HL-60 (cell line): ENCODE data around the gene CELF5.
"Not testable (repeated sequence)": the region's sequence is repeated elsewhere in the genome, so short reads cannot be mapped to it uniquely, and the experiment has no call there.

Experiments used
- DNase-seq, 2 experiments: peaks; one replicate each; pipeline ENCODE4 v3.0.0-alpha.2; 2010 to 2020; ENCODE audit warnings: low read depth in 1 of 2, low spot score in 1 of 2
- H3K27ac ChIP-seq: fragments of 250-450 bp; sonication (Bioruptor Pico); replicated peaks from 2 replicates; pipeline ENCODE4 v1.5.1; 2020; ENCODE audit warnings: mild to moderate bottlenecking, moderate library complexity
- H3K27me3 ChIP-seq: fragments of 250-450 bp; sonication (Bioruptor Pico); 2 replicates; pipeline ENCODE4 v1.5.1; 2021; ENCODE audit warnings: mild to moderate bottlenecking, moderate library complexity; ENCODE audit not compliant: insufficient read depth, poor library complexity, severe bottlenecking
- H3K4me3 ChIP-seq: replicated peaks from 2 replicates; pipeline ENCODE4 v1.5.1; 2011; ENCODE audit warnings: mild to moderate bottlenecking, control low read depth, low read length; ENCODE audit not compliant: insufficient read depth
- GABPA ChIP-seq: IDR thresholded peaks from 2 replicates; pipeline ENCODE4 v1.6.1; 2012; ENCODE audit warnings: low read depth
- POLR2AphosphoS5 ChIP-seq: IDR thresholded peaks from 2 replicates; pipeline ENCODE4 v1.6.1; 2012; ENCODE audit warnings: low read depth
- SPI1 ChIP-seq: IDR thresholded peaks from 2 replicates; pipeline ENCODE4 v1.6.1; 2012; ENCODE audit warnings: low read depth, mild to moderate bottlenecking, borderline replicate concordance
- TF ChIP-seq, protein P1 (sequence below): IDR thresholded peaks from 2 replicates; pipeline ENCODE4 v1.6.1; 2012; ENCODE audit warnings: low read depth; ENCODE audit not compliant: insufficient replicate concordance
- TF ChIP-seq, protein P2 (sequence below): IDR thresholded peaks from one replicate; pipeline ENCODE4 v1.5.1; 2011; ENCODE audit warnings: low read length, control low read depth, inconsistent platforms; ENCODE audit not compliant: insufficient read depth

Gene CELF5

DNA sequence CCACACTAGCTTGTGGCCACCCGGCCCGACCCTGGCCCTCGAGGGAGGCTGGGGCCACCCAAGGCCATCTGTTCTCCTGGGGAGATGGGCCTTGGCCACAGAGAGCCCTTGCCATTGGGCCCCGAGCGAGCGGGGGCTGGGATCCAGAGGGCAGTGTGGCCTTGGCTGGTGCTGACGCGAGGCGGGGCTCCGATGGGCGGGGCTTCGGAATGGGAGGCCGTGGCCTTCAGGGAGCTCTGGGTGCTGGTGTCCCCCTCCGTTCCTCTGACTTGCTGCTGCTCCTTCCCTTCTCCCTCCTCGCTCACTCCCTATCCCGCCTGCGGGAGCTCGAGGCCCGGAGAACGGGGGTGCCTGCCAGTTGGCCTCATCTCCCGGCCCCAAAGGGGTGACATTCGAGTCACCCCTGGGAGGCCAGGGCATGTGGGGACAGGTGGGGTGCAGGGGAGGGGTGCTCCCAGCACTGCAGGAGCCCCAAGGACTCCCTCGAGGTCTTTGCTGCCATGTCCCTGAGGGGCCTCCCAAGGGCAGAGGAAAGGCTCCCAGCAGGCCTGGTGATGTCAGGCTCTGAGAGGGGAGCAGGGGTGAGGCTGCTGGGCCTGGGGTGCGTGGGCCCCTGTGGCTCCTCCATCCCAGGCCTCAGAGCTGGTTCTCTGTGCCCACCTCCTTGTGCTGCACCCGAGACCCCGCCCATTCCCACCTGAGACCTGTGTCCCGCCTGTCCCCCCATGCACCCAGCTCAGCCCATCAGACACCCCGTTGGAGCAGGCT lies 34.6 kb upstream of the CELF5 start:
- TF ChIP-seq POLR2AphosphoS5 (no peak), SPI1 (no peak), GABPA (no peak)
- TF ChIP-seq, protein P1, sequence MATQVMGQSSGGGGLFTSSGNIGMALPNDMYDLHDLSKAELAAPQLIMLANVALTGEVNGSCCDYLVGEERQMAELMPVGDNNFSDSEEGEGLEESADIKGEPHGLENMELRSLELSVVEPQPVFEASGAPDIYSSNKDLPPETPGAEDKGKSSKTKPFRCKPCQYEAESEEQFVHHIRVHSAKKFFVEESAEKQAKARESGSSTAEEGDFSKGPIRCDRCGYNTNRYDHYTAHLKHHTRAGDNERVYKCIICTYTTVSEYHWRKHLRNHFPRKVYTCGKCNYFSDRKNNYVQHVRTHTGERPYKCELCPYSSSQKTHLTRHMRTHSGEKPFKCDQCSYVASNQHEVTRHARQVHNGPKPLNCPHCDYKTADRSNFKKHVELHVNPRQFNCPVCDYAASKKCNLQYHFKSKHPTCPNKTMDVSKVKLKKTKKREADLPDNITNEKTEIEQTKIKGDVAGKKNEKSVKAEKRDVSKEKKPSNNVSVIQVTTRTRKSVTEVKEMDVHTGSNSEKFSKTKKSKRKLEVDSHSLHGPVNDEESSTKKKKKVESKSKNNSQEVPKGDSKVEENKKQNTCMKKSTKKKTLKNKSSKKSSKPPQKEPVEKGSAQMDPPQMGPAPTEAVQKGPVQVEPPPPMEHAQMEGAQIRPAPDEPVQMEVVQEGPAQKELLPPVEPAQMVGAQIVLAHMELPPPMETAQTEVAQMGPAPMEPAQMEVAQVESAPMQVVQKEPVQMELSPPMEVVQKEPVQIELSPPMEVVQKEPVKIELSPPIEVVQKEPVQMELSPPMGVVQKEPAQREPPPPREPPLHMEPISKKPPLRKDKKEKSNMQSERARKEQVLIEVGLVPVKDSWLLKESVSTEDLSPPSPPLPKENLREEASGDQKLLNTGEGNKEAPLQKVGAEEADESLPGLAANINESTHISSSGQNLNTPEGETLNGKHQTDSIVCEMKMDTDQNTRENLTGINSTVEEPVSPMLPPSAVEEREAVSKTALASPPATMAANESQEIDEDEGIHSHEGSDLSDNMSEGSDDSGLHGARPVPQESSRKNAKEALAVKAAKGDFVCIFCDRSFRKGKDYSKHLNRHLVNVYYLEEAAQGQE, result no peak
- TF ChIP-seq, protein P2, sequence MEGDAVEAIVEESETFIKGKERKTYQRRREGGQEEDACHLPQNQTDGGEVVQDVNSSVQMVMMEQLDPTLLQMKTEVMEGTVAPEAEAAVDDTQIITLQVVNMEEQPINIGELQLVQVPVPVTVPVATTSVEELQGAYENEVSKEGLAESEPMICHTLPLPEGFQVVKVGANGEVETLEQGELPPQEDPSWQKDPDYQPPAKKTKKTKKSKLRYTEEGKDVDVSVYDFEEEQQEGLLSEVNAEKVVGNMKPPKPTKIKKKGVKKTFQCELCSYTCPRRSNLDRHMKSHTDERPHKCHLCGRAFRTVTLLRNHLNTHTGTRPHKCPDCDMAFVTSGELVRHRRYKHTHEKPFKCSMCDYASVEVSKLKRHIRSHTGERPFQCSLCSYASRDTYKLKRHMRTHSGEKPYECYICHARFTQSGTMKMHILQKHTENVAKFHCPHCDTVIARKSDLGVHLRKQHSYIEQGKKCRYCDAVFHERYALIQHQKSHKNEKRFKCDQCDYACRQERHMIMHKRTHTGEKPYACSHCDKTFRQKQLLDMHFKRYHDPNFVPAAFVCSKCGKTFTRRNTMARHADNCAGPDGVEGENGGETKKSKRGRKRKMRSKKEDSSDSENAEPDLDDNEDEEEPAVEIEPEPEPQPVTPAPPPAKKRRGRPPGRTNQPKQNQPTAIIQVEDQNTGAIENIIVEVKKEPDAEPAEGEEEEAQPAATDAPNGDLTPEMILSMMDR, result no peak
- no peak overlapping the region for H3K4me3 ChIP-seq
- DNase-seq, result peak in 1 of 2 experiments; percentile 42
- peak overlapping the region; percentile 90 for H3K27ac ChIP-seq
- no peaks in the 10 kb centered on the region for H3K27me3 ChIP-seq

DNA sequence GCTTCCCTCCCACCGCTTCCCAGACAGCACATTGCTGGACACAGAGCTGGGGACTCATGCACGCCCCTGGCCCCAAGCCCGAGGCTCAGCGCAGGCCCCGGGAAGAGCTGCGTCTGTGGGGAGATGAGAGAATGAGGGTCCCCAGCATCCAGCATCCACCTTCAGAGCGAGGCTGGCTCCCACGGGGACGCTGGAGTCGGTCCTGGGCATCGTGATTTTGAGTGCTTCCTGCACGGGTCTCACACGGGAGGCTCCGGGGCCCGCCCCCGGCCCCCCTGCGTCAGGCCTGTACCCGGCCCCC lies 34.0 kb upstream of the CELF5 start:
- Histone ChIP-seq H3K4me3 (no peak overlapping the region), H3K27me3 (no peaks in the 10 kb centered on the region), H3K27ac (peak overlapping the region; percentile 90)
- no peak for DNase-seq
- TF ChIP-seq POLR2AphosphoS5, result no peak
- TF ChIP-seq, protein P2, result no peak
- no peak for TF ChIP-seq GABPA
- TF ChIP-seq, protein P1, result no peak
- TF ChIP-seq SPI1, result no peak

DNA sequence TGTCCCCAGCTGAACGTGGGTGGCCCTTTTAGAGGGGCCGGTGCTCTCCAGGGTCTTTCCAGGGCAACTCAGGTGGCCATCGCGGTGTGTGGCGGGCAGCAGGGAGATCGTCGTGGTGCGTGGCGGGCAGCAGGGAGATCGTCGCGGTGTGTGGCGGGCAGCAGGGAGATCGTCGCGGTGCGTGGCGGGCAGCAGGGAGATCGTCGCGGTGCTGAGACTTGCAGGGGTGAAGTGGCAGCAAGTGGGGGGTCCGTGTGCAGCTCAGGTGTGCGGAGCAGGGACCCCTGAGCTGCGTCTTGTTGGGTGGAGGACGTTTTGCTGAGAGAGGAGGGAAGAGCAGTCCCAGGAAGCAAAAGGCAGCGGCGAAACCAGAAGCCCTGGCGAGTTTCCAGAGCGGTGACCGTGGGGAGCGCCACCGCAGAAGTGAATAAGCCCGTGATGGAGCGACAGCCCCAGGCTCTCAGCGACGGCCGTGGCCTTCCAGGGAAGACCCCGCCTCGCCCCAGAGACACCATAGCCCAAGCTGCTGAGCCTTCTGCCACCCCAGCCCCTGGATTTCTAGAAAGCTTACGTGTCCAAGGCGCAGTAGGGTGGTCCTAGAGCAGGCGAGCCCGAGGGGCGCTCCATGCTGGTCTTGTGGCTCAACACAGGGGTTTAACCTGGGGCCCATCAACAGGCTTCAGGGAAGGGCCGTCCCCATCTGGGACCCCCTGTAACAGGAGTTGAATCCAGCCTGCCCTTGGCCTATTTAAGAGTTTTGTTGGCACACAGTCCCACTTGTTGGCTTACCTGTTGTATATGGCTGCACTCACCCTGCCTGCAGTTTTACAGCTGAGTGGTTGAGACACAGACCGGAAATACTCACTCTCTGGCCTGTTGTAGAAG lies 33.3 kb upstream of the CELF5 start:
- Histone ChIP-seq H3K27me3 (no peaks in the 10 kb centered on the region), H3K27ac (peak overlapping the region; percentile 12; the same call in 1 of the 2 replicates), H3K4me3 (no peak overlapping the region)
- no peak for DNase-seq
- TF ChIP-seq, protein P2, result no peak
- TF ChIP-seq POLR2AphosphoS5 (no peak), GABPA (no peak), SPI1 (no peak)
- TF ChIP-seq, protein P1, result no peak

DNA sequence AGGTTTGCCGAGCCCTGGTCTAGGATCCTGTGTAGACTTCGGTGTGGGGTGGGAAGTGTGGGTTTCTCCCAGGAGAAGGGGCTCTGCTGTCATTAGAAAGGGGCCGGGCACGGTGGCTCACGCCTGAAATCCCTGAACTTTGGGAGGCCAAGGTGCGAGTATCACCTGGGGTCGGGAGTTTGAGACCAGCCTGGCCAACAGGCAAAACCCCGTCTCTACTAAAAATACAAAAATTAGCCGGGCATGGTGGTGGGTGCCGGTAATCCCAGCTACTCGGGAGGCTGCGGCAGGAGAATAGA lies 32.7 kb upstream of the CELF5 start:
- not testable (repeated sequence) for H3K27me3 ChIP-seq, DNase-seq, H3K4me3 ChIP-seq
- H3K27ac ChIP-seq, result peak overlapping the region; percentile 12; the same call in 1 of the 2 replicates
